Upper lobe of left lung (tissue), 6 donors: ENCODE measurements around the gene TIMP1. TPM values are rescaled to one million over a fixed set of nuclear protein-coding genes. Genes with fewer than 3 reads are reported as not detected.

Experiments used
- ATAC-seq, 2 donors: fragments of 200-7000 bp; cut with Tn5 transposase; one replicate each; pipeline ENCODE4 v1.9.1; 2022; ENCODE audit warnings: mild to moderate bottlenecking in 2 of 2, moderate library complexity in 2 of 2; ENCODE audit not compliant: low FRiP score in 2 of 2
- DNase-seq, 2 donors: peaks; one replicate each; pipeline ENCODE4 v3.0.0-alpha.2; 2019 to 2020
- H3K27ac ChIP-seq, 4 donors: fragments of 200-600 bp; sonication (generic); one replicate each; pipeline ENCODE4 v1.5.1; 2016 to 2019
- H3K27me3 ChIP-seq, 4 donors: fragments of 200-600 bp; sonication (generic); one replicate each; pipeline ENCODE4 v1.5.1; 2017 to 2019
- H3K36me3 ChIP-seq, 4 donors: fragments of 200-600 bp; sonication (generic); one replicate each; pipeline ENCODE4 v1.5.1; 2016 to 2019
- H3K4me1 ChIP-seq, 4 donors: fragments of 200-600 bp; sonication (generic); one replicate each; pipeline ENCODE4 v1.5.1; 2018 to 2019
- H3K4me3 ChIP-seq, 4 donors: fragments of 200-600 bp; sonication (generic); one replicate each; pipeline ENCODE4 v1.5.1; 2017 to 2019; ENCODE audit warnings: mild to moderate bottlenecking in 2 of 4, moderate library complexity in 1 of 4
- H3K9me3 ChIP-seq, 4 donors: fragments of 200-600 bp; sonication (generic); one replicate each; pipeline ENCODE4 v1.5.1; 2018 to 2019
- CTCF ChIP-seq, 6 experiments: fragments of 450-650 bp in 4 of 6; fragments of 200-600 bp in 2 of 6; sonication (generic) in 2 of 6; IDR thresholded peaks; one replicate each; pipeline ENCODE4 v1.5.1; 2016 to 2019; ENCODE audit warnings: antibody characterized with exemption in 6 of 6
- EP300 ChIP-seq, 4 donors: sonication (generic); formaldehyde crosslinking; IDR thresholded peaks; one replicate each; pipeline ENCODE4 v1.5.1; 2017; ENCODE audit warnings: antibody characterized with exemption in 4 of 4, control low read depth in 2 of 4
- POLR2A ChIP-seq, 4 donors: fragments of 450-650 bp; IDR thresholded peaks; one replicate each; pipeline ENCODE4 v1.5.1; 2016 to 2017; ENCODE audit warnings: antibody characterized with exemption in 4 of 4, mild to moderate bottlenecking in 2 of 4
- POLR2AphosphoS5 ChIP-seq, 2 donors: sonication (generic); formaldehyde crosslinking; IDR thresholded peaks; one replicate each; pipeline ENCODE4 v1.5.1; 2017; ENCODE audit warnings: antibody characterized with exemption in 2 of 2
- WGBS, 2 donors: methylation state at CpG; one replicate each; pipeline ENCODE4 v1.1.5; 2017 to 2018; 5-methylcytosine and 5-hydroxymethylcytosine counted together
- total RNA-seq, 6 donors: library from RNA; depleted of rRNA in 4 of 6; stranded (reverse); fragments of >200 nt in 4 of 6; gene quantifications; one replicate each; pipeline versions ENCODE4 v1.1.0 to v1.2.1, GENCODE V29; 2016 to 2021
- donor health status: DM: no; HTN: no; CAD: no; lungs with moderate emphysema.
- donor health status: DM: no; HTN: yes; CAD: no; lungs with severe emphysema.

The TIMP1 gene
- total RNA-seq, 6 donors from 2014 or later, result 54.5 to 420 (median 163) TPM

- DNase-seq, result no peak
- no peak for TF ChIP-seq POLR2AphosphoS5 (IDR thresholded peaks at IDR 0.05)
- no peak for TF ChIP-seq POLR2A (IDR thresholded peaks at IDR 0.05)
- TF ChIP-seq CTCF (IDR thresholded peaks at IDR 0.05), result no peak
- TF ChIP-seq EP300 (IDR thresholded peaks at IDR 0.05), result no peak
- 8 to 44% methylated on average over 9 of the region's 9 CpGs for WGBS, 2 donors
Observed at GRCh38 chrX:47561659-47562151, 20.5 kb upstream of the TIMP1 start.

GRCh38 chrX:47562615-47563243 lies 19.5 kb upstream of the TIMP1 start:
- no peak overlapping the region for H3K27ac ChIP-seq
- no peak for TF ChIP-seq POLR2A (IDR thresholded peaks at IDR 0.05)
- TF ChIP-seq CTCF (IDR thresholded peaks at IDR 0.05), result peak in 5 of 6 experiments; percentile 7 to 38 (median 27)
- H3K27me3 ChIP-seq, result no peaks in the 10 kb centered on the region
- H3K9me3 ChIP-seq, result no peaks in the 10 kb centered on the region
- H3K4me1 ChIP-seq, result peaks cover 5 to 13% (median 12%) of the 10 kb centered on the region in 4 donors
- WGBS, 2 donors, result 80 to 92% methylated on average over 11 to 13 of the region's 13 CpGs
- H3K36me3 ChIP-seq, result peaks cover 0 to 45% (median 20%) of the 10 kb centered on the region in 4 donors
- ATAC-seq (no peak), DNase-seq (no peak)
- H3K4me3 ChIP-seq, result no peak overlapping the region

More at GRCh38 chrX:47561659-47562151, 20.5 kb upstream of the TIMP1 start:
- Histone ChIP-seq H3K27ac (peak overlapping the region; percentile 91 to 97 (median 96)), H3K27me3 (no peaks in the 10 kb centered on the region), H3K4me3 (peak overlapping the region; percentile 32 to 69 (median 56)), H3K4me1 (peaks cover 5 to 13% (median 12%) of the 10 kb centered on the region in 4 donors), H3K36me3 (peaks cover 0 to 35% (median 16%) of the 10 kb centered on the region in 4 donors), H3K9me3 (no peaks in the 10 kb centered on the region)
- ATAC-seq, result no peak

GRCh38 chrX:47563801-47564315 lies 18.4 kb upstream of the TIMP1 start:
- no peaks in the 10 kb centered on the region for H3K9me3 ChIP-seq
- peaks cover 5 to 13% (median 12%) of the 10 kb centered on the region in 4 donors for H3K4me1 ChIP-seq
- DNase-seq (no peak), ATAC-seq (no peak)
- TF ChIP-seq CTCF (IDR thresholded peaks at IDR 0.05), result no peak
- no peak for TF ChIP-seq EP300 (IDR thresholded peaks at IDR 0.05)
- no peak for TF ChIP-seq POLR2AphosphoS5 (IDR thresholded peaks at IDR 0.05)
- no peak for TF ChIP-seq POLR2A (IDR thresholded peaks at IDR 0.05)
- peaks cover 0 to 56% (median 26%) of the 10 kb centered on the region in 4 donors for H3K36me3 ChIP-seq
- whole genome bisulfite sequencing, 2 donors, result 80 to 87% methylated on average over 8 of the region's 8 CpGs
- no peak overlapping the region for H3K4me3 ChIP-seq
- H3K27me3 ChIP-seq, result no peaks in the 10 kb centered on the region
- H3K27ac ChIP-seq, result no peak overlapping the region

GRCh38 chrX:47564438-47565085 lies 17.7 kb upstream of the TIMP1 start:
- H3K4me3 ChIP-seq, result no peak overlapping the region
- 81 to 84% methylated on average over 3 to 12 of the region's 12 CpGs for WGBS, 2 donors
- no peak overlapping the region for H3K27ac ChIP-seq
- DNase-seq (no peak), ATAC-seq (no peak)
- no peaks in the 10 kb centered on the region for H3K27me3 ChIP-seq
- H3K9me3 ChIP-seq, result no peaks in the 10 kb centered on the region
- peaks cover 5 to 13% (median 12%) of the 10 kb centered on the region in 4 donors for H3K4me1 ChIP-seq
- no peak for TF ChIP-seq POLR2AphosphoS5 (IDR thresholded peaks at IDR 0.05)
- TF ChIP-seq POLR2A (IDR thresholded peaks at IDR 0.05), result no peak
- no peak for TF ChIP-seq CTCF (IDR thresholded peaks at IDR 0.05)
- no peak for TF ChIP-seq EP300 (IDR thresholded peaks at IDR 0.05)
- peaks cover 0 to 63% (median 29%) of the 10 kb centered on the region in 4 donors for H3K36me3 ChIP-seq
